Measurements from ENCODE around the gene TPP1.

Gene TPP1

GRCh38 chr11:6626971-6627761 lies 7.9 kb upstream of the TPP1 start:
- no peak for DNase-seq

GRCh38 chr11:6625832-6626420 lies 6.7 kb upstream of the TPP1 start:
- no peak for DNase-seq

- no peak for DNase-seq
Observed at GRCh38 chr11:6625156-6625831, 6.1 kb upstream of the TPP1 start.

- no peak for DNase-seq
Observed at GRCh38 chr11:6623391-6624363, 4.5 kb upstream of the TPP1 start.

GRCh38 chr11:6622261-6623171 lies 3.3 kb upstream of the TPP1 start:
- no peak for DNase-seq

GRCh38 chr11:6621711-6622211 lies 2.5 kb upstream of the TPP1 start:
- no peak for DNase-seq

- no peak for DNase-seq
Observed at GRCh38 chr11:6620636-6621035, 1.4 kb upstream of the TPP1 start.

GRCh38 chr11:6618117-6619003 lies 862 bp downstream of the TPP1 start:
- no peak for DNase-seq

GRCh38 chr11:6617315-6617781 lies 1.9 kb downstream of the TPP1 start:
- no peak for DNase-seq

GRCh38 chr11:6616596-6617250 lies 2.5 kb downstream of the TPP1 start:
- no peak for DNase-seq

- DNase-seq = no peak
Observed at GRCh38 chr11:6615882-6616585, 3.2 kb downstream of the TPP1 start.

- DNase-seq = no peak
Observed at GRCh38 chr11:6615046-6615445, 4.2 kb downstream of the TPP1 start.

GRCh38 chr11:6614446-6614845 lies 4.8 kb downstream of the TPP1 start:
- DNase-seq = no peak

- no peak for DNase-seq
Observed at GRCh38 chr11:6613496-6613895, 5.7 kb downstream of the TPP1 start.

GRCh38 chr11:6612213-6613041 lies 6.8 kb downstream of the TPP1 start, which contains the start of gene TAF10:
Gene TAF10 (minus strand): TSS chr11:6612216. CDS start chr11:6612189, 27 bp downstream.
- DNase-seq = peak; percentile 96

- DNase-seq = no peak
Observed at GRCh38 chr11:6611963-6612212, 7.3 kb downstream of the TPP1 start.

- no peak for DNase-seq
Observed at GRCh38 chr11:6611092-6611962, 7.9 kb downstream of the TPP1 start.

Measured in NCI-H226 (cell line).